ENCODE measurements around the gene FBXO28. TPM values are rescaled to one million over a fixed set of nuclear protein-coding genes. Genes with fewer than 3 reads are reported as not detected.

The FBXO28 gene
- total RNA-seq, 1 donor from 2014 or later = 26.3 TPM

GRCh38 chr1:224141693-224142092, 27.8 kb downstream of the FBXO28 start:
- Mint-ChIP-seq H3K27ac (no peak overlapping the region), H3K9me3 (no peaks in the 10 kb centered on the region), H3K4me1 (no peaks in the 10 kb centered on the region), H3K27me3 (no peaks in the 10 kb centered on the region), H3K36me3 (ENCODE audit: low read depth) (peaks cover 30% of the 10 kb centered on the region), H3K4me3 (no peak overlapping the region)
- intact Hi-C loops (cut with micrococcal nuclease) = no loop called here
- DNase-seq = no peak

- Mint-ChIP-seq H3K9me3 (no peaks in the 10 kb centered on the region), H3K4me1 (peaks cover 13% of the 10 kb centered on the region), H3K27ac (no peak overlapping the region), H3K4me3 (no peak overlapping the region), H3K36me3 (ENCODE audit: low read depth) (peaks cover 20% of the 10 kb centered on the region), H3K27me3 (no peaks in the 10 kb centered on the region)
- no peak for DNase-seq
- intact Hi-C loops (cut with micrococcal nuclease) = loop anchor here (10.0 kb wide), 1 partner anchor 775 kb away; the partner anchor contains the start of gene DNAH14
These were observed 35.8 kb downstream of the FBXO28 start for GRCh38 chr1:224149709-224150108.

GRCh38 chr1:224151117-224151516, 37.2 kb downstream of the FBXO28 start:
- Mint-ChIP-seq H3K36me3 (ENCODE audit: low read depth) (peaks cover 19% of the 10 kb centered on the region), H3K9me3 (no peaks in the 10 kb centered on the region), H3K27ac (peak overlapping the region; percentile 19), H3K27me3 (no peaks in the 10 kb centered on the region), H3K4me1 (peaks cover 13% of the 10 kb centered on the region), H3K4me3 (no peak overlapping the region)
- intact Hi-C loops (cut with micrococcal nuclease) = loop anchor here (10.0 kb wide), 1 partner anchor 774 kb away; the partner anchor contains the start of gene DNAH14
- DNase-seq = no peak

- H3K4me1 Mint-ChIP-seq = no peaks in the 10 kb centered on the region
- no peaks in the 10 kb centered on the region for H3K27me3 Mint-ChIP-seq
- no peak overlapping the region for H3K4me3 Mint-ChIP-seq
- DNase-seq = no peak
- H3K9me3 Mint-ChIP-seq = no peaks in the 10 kb centered on the region
- intact Hi-C loops (cut with micrococcal nuclease) = loop anchor here (10.0 kb wide), 1 partner anchor 767 kb away; the partner anchor contains the start of gene DNAH14
- peaks cover 38% of the 10 kb centered on the region for H3K36me3 Mint-ChIP-seq (ENCODE audit: low read depth)
- H3K27ac Mint-ChIP-seq = no peak overlapping the region
These were observed 43.4 kb downstream of the FBXO28 start for GRCh38 chr1:224157316-224157715.

- intact Hi-C loops (cut with micrococcal nuclease) = loop anchor here (10.0 kb wide), 1 partner anchor 765 kb away; the partner anchor contains the start of gene DNAH14
- H3K27me3 Mint-ChIP-seq = no peaks in the 10 kb centered on the region
- peaks cover 3% of the 10 kb centered on the region for H3K4me1 Mint-ChIP-seq
- no peak for DNase-seq
- no peaks in the 10 kb centered on the region for H3K9me3 Mint-ChIP-seq
- H3K4me3 Mint-ChIP-seq = no peak overlapping the region
- H3K27ac Mint-ChIP-seq = no peak overlapping the region
- peaks cover 36% of the 10 kb centered on the region for H3K36me3 Mint-ChIP-seq (ENCODE audit: low read depth)
These were observed 45.6 kb downstream of the FBXO28 start for GRCh38 chr1:224159541-224159940.

GRCh38 chr1:224160171-224160682, 46.3 kb downstream of the FBXO28 start:
- no peaks in the 10 kb centered on the region for H3K9me3 Mint-ChIP-seq
- no peak overlapping the region for H3K4me3 Mint-ChIP-seq
- H3K36me3 Mint-ChIP-seq (ENCODE audit: low read depth) = peaks cover 36% of the 10 kb centered on the region
- H3K27me3 Mint-ChIP-seq = no peaks in the 10 kb centered on the region
- intact Hi-C loops (cut with micrococcal nuclease) = no loop called here
- peaks cover 3% of the 10 kb centered on the region for H3K4me1 Mint-ChIP-seq
- no peak overlapping the region for H3K27ac Mint-ChIP-seq
- DNase-seq = no peak

- intact Hi-C loops (cut with micrococcal nuclease) = no loop called here
- Mint-ChIP-seq H3K9me3 (no peaks in the 10 kb centered on the region), H3K36me3 (ENCODE audit: low read depth) (peaks cover 23% of the 10 kb centered on the region), H3K27ac (no peak overlapping the region), H3K27me3 (no peaks in the 10 kb centered on the region), H3K4me3 (no peak overlapping the region), H3K4me1 (peaks cover 7% of the 10 kb centered on the region)
- no peak for DNase-seq
These were observed 48.9 kb downstream of the FBXO28 start for GRCh38 chr1:224162768-224163167.

GRCh38 chr1:224163311-224163710, 49.4 kb downstream of the FBXO28 start:
- no peaks in the 10 kb centered on the region for H3K27me3 Mint-ChIP-seq

GRCh38 chr1:224168859-224169380, 55.0 kb downstream of the FBXO28 start:
- Mint-ChIP-seq H3K27me3 (peaks cover 3% of the 10 kb centered on the region), H3K27ac (peak overlapping the region; percentile 90), H3K4me3 (peak overlapping the region; percentile 68), H3K9me3 (peaks cover 6% of the 10 kb centered on the region), H3K4me1 (peaks cover 37% of the 10 kb centered on the region), H3K36me3 (ENCODE audit: low read depth) (peaks cover 4% of the 10 kb centered on the region)
- intact Hi-C loops (cut with micrococcal nuclease) = loop anchor here (1.0 to 5.0 kb wide), 4 partner anchors 13 to 162 kb away; partner anchors contain the start of genes FBXO28 and NVL
- peak; percentile 87 for DNase-seq

More at GRCh38 chr1:224163311-224163710, 49.4 kb downstream of the FBXO28 start:
- H3K9me3 Mint-ChIP-seq = no peaks in the 10 kb centered on the region
- H3K27ac Mint-ChIP-seq = no peak overlapping the region
- no peak for DNase-seq
- peaks cover 7% of the 10 kb centered on the region for H3K4me1 Mint-ChIP-seq
- peaks cover 17% of the 10 kb centered on the region for H3K36me3 Mint-ChIP-seq (ENCODE audit: low read depth)
- H3K4me3 Mint-ChIP-seq = no peak overlapping the region
- intact Hi-C loops (cut with micrococcal nuclease) = no loop called here

GRCh38 chr1:224169718-224170270, 55.9 kb downstream of the FBXO28 start:
- Mint-ChIP-seq H3K36me3 (ENCODE audit: low read depth) (peaks cover 4% of the 10 kb centered on the region), H3K4me3 (peak overlapping the region; percentile 68), H3K9me3 (peaks cover 6% of the 10 kb centered on the region), H3K27me3 (peaks cover 5% of the 10 kb centered on the region), H3K4me1 (peaks cover 34% of the 10 kb centered on the region), H3K27ac (peak overlapping the region; percentile 90)
- DNase-seq = no peak
- intact Hi-C loops (cut with micrococcal nuclease) = loop anchor here (1.0 to 5.0 kb wide), 4 partner anchors 13 to 161 kb away; partner anchors contain the start of genes FBXO28 and NVL

GRCh38 chr1:224170343-224170742, 56.4 kb downstream of the FBXO28 start:
- DNase-seq = no peak
- intact Hi-C loops (cut with micrococcal nuclease) = no loop called here
- H3K27me3 Mint-ChIP-seq = peaks cover 5% of the 10 kb centered on the region
- H3K36me3 Mint-ChIP-seq (ENCODE audit: low read depth) = peaks cover 4% of the 10 kb centered on the region
- peaks cover 34% of the 10 kb centered on the region for H3K4me1 Mint-ChIP-seq
- peak overlapping the region; percentile 35 for H3K27ac Mint-ChIP-seq
- H3K9me3 Mint-ChIP-seq = peaks cover 6% of the 10 kb centered on the region
- peak overlapping the region; percentile 32 for H3K4me3 Mint-ChIP-seq

- H3K9me3 Mint-ChIP-seq = peaks cover 6% of the 10 kb centered on the region
- DNase-seq = peak; percentile 80
- peak overlapping the region; percentile 35 for H3K27ac Mint-ChIP-seq
- peaks cover 6% of the 10 kb centered on the region for H3K27me3 Mint-ChIP-seq
- peak overlapping the region; percentile 32 for H3K4me3 Mint-ChIP-seq
- H3K36me3 Mint-ChIP-seq (ENCODE audit: low read depth) = peaks cover 4% of the 10 kb centered on the region
- H3K4me1 Mint-ChIP-seq = peaks cover 37% of the 10 kb centered on the region
- intact Hi-C loops (cut with micrococcal nuclease) = no loop called here
These were observed 57.0 kb downstream of the FBXO28 start for GRCh38 chr1:224170748-224171478.

- Mint-ChIP-seq H3K27ac (no peak overlapping the region), H3K9me3 (peaks cover 6% of the 10 kb centered on the region), H3K4me3 (no peak overlapping the region)
These were observed 58.3 kb downstream of the FBXO28 start for GRCh38 chr1:224172229-224172628.

GRCh38 chr1:224173523-224173922, 59.6 kb downstream of the FBXO28 start:
- Mint-ChIP-seq H3K27me3 (peaks cover 6% of the 10 kb centered on the region), H3K4me1 (peaks cover 32% of the 10 kb centered on the region), H3K4me3 (no peak overlapping the region), H3K9me3 (peaks cover 6% of the 10 kb centered on the region), H3K36me3 (ENCODE audit: low read depth) (peaks cover 4% of the 10 kb centered on the region), H3K27ac (no peak overlapping the region)
- no peak for DNase-seq
- intact Hi-C loops (cut with micrococcal nuclease) = no loop called here

More at GRCh38 chr1:224172229-224172628, 58.3 kb downstream of the FBXO28 start:
- intact Hi-C loops (cut with micrococcal nuclease) = no loop called here
- peaks cover 4% of the 10 kb centered on the region for H3K36me3 Mint-ChIP-seq (ENCODE audit: low read depth)
- H3K4me1 Mint-ChIP-seq = peaks cover 35% of the 10 kb centered on the region
- H3K27me3 Mint-ChIP-seq = peaks cover 6% of the 10 kb centered on the region
- DNase-seq = no peak
